GM21529 (cell line): ENCODE measurements around the gene BPIFB6.

ENCODE experiments used
- ATAC-seq: cut with Tn5 transposase; IDR thresholded peaks from one replicate; pipeline ENCODE4 v1.9.1; 2021; ENCODE audit not compliant: unreplicated experiment

BPIFB6 gene

GRCh38 chr20:33059741-33060390 lies 28.4 kb downstream of the BPIFB6 start:
- no peak for ATAC-seq

DNA sequence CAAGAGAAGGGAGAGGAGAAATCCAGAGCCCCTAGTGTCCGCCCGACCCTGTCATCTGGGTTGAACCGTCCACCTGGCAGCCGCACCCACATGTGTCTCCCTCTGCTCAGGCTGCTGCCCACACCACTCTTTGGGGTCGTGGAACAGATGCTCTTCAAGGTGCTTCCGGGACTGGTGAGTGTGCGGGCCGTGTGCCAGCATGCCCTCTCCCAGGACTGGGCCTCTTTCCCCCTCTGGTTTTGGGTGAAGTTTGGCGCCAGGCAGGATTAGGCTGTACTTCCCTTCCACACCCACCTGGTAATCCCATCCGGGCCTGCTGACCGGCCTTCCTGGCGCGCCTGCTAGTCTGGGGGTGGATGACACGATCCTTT lies 30.2 kb downstream of the BPIFB6 start:
- no peak for ATAC-seq

DNA sequence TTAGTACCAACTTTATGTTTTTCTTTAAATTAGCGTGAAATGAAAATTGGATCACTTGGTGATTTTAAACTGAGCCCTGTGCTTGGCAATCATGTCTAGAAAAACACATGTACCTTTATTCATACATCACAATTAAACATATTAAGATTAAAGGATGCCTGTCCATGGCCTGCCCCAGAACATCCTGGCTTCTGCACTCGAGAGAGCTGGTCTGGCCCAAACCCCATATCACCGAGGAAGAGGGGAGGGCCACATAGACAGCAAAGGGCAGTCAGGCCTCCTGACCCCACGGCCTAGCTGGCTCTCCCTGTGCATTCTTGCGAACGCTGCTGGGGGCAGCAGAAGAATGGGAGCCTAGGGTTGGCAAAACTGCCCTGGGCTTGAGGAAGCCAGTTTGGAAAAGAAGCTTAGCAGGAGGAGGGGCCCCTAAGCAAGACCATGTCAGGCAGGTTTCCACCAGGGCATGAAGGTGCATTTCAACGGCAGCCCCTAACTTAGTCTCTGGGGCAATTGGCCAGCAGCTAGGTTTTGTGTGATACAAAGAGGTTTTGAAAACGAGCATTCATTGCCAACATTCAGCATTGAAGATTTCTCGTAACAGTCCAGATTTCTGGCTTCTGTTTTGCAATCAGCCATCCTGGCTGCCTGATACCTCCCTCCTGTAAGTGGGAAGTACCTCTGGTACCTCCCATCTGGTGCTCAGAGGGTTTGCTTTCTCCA lies 30.8 kb downstream of the BPIFB6 start:
- no peak for ATAC-seq

DNA sequence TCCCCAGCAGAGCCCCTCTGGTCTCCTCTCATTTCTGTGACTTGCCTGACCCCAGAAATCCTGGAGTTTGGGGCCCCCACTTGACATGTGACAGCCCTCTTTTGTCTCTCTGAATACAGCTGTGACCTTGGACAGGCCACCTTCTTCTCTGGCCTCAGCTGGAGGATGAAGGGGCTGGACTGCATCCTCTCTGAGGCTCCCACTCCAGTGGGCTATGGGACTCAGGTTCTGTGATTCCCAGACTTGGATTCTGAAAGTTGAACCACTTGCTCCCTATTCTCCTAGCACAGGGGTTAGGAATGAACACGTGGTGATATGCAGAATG lies 31.3 kb downstream of the BPIFB6 start:
- no peak for ATAC-seq

DNA sequence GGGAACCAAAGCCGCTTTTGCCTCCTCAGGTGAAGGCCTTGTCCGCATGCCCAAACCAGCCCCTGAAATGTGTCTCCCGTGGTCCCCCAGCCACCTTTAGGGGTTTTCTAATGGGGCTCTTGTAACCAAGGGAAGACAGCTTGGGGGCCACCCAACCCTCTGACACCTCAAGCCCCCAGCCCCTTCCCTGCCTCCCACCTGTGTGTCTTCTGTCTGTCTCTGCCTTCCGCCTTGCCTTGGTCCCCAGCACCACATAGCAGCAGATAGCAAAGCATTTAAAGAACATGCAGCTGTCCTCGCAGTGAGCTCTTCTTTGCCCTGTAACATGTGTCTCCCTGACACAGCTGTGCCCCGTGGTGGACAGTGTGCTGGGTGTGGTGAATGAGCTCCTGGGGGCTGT lies 31.8 kb downstream of the BPIFB6 start:
- ATAC-seq: no peak

DNA sequence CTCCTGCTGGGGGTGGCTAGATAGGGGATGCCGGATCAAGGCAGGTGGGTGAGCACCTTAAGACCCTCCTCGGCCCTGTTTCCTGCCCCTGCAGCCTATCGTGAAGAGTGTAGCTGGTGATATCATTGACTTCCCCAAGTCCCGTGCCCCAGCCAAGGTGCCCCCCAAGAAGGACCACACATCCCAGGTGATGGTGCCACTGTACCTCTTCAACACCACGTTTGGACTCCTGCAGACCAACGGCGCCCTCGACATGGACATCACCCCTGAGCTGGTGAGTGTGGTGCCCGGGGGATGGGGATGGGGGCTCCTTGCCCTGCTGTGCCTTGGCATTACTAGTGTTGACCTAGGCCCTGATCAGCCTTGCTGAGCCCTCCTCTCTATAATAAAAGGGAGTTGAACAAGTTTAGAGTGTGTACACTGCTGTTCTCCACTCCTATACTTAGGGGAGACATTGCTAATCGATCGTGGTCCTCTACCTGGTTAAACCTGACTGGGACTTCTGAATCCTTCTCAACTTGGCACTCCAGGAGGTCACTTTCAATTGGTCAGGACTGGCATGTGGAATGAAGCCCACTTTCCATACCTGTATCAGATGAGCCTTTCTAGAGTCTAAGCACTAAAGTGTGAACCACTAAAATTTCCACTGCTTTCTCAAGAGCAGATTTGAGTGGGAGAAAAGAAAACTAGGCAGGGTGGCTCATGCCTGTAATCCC lies 33.3 kb downstream of the BPIFB6 start:
- ATAC-seq: no peak

DNA sequence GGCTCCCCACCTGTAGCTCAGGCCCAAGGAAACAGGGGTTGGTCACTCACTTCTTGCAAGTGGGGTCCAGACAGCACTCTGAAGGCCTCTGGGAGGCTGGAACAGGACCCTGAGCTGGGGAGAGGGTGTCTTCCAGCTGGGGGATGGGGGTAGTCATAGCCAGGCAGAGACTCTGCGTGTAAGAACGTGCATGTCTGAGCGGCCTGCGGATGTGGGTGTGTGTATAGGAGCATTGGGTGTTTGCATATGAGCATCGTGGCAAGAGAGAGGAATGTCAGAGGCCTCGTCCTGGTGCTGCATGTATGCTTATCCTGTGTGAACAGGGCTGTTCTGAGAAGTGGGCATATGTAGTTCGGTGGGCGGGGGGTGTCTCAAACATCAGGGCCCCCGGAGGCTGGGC lies 34.3 kb downstream of the BPIFB6 start:
- ATAC-seq: no peak

DNA sequence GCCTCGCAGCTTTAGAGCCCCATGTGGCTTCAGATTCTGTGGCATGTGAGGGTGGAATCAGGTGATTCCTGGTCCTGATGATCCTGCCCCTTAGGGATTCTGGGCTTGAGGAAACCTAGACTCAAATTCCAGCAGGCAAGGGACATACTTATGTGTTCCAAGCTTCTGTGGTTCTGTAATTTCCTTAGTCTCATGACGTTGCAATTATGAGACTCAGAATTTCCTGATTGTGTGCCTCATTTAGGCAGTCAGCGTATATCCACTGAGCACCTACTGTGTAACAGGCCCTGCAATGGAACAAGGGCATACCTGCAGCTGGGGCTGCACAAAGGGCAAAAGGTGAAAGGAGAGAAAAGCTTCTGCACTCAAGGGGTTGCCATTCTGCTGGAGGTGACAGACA lies 36.4 kb downstream of the BPIFB6 start:
- ATAC-seq: no peak

DNA sequence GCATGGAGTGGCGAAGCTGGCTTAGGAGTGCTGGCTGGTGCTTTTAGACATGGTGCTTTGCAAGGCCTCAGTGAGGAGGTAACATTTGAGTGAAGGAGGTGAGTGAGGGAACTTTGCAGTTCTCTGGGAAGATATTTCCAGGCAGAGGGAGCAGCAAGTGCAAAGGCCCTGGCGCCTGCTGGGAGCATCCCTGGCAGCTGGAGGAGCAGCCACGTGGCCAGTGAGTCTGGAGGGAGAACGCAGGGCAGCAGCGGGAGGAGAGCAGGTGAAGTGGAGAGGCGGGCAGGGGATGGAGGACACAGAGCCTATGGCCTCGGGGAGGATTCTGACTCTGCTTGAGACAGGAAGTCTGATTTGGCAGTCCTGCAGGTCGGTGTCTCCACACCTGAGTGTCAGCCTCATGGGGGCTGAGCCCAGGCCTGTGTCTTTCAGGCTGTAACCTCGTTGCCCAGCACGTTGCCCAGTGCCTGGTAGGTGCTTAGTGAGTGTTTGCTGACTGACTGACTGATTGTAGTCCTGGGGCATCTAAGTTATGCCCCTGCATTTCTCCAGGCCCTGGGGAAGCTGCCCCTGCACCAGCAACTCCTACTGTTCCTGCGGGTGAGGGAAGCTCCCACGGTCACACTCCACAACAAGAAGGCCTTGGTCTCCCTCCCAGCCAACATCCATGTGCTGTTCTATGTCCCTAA lies 36.9 kb downstream of the BPIFB6 start:
- ATAC-seq: no peak

DNA sequence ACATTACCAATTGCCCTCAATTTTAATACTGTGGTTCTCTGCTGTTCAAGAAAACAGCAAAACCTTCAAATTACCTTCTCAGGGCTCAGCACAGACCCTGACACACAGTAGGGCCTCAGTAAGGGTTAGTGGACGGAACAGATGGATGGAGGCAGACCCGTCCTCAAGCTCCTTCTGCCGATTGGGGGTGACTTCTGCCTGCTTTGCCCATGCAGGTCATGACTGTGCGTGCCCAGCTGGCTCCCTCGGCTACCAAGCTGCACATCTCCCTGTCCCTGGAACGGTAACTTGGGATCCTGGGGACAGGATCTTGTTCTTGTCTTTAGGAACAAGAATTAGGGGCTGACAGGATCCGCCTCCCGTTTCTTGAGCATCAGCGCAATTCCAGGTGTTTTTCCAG lies 38.2 kb downstream of the BPIFB6 start:
- no peak for ATAC-seq

DNA sequence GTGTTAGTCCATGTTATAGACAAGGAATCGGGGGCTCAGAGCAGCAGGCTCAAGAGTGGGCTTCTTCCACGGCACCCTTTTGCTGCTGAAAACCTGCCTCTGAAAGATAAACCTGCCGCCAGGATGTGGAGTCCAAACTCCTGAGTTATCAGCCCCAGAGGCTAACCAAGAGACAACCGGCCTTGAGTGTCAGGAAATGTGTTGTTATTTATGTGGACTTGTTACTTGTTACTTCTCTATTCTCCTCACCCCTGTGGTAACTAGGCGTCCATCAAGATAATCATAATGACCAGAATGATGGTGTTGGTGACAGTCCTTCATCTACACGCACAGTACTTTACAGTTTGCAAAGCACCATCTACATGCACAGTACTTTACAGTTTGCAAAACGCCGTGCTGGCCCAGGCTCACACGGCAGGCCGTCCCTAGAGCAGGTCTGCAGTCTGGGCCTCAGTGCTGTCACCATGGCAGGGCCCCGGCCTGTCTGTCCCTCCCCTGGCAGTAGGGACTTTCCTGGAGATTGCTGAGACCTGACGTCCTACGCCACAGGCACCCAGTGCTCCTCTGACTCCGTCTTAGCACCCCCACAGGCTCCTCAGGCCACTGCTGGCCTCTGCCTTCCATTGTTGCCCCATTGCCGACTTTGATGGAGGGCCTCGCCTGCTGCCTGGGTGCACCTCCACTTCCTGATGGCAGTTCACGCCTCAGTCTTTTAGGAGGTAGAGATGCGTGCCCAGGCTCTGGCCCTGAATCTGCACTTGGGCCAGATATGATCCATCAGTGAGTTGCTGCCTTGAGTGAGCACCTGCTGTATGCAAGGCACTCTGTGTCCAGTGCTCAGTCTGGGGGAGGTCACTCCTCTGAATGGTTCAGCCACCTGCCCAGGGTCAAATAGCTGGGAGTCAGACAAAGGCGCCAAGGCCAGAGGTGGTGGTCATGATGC lies 38.9 kb downstream of the BPIFB6 start:
- no peak for ATAC-seq

DNA sequence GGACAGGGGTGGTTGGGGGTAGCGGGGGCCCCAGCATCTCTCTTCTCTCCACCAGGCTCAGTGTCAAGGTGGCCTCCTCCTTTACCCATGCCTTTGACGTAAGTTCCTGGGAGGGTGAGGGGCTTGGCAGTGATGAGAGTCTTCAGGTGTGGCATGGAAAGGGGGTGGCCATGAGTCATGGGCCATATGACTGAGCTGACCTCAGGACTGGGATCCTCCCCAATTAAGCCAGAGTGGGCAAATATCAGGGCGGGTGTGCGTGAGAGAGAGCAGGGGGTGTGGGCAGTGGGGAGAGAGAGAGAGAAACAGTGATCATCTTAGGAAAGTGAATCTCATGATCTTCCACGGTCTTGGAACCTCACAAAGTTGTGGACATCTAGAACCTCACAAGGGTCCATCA lies 39.8 kb downstream of the BPIFB6 start:
- ATAC-seq: no peak

DNA sequence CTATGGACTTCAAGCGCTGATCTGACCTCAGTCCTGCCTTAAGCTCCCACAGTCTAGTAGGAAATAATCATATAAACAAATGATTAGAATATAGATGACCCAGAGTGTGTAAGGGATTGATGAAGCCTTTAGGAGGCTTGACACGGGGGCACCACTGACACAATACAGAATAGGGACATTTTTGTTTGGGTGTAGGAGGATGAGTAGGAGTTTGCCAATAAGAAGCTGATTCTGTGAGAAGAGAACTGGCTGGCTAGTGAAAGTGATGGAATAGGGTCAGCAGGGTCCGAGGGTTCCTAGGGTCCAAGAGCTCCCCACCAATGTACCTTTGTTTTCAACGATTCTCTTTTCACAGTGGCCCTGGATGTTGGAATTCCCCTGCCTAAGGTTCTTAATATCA lies 40.9 kb downstream of the BPIFB6 start:
- ATAC-seq: no peak

DNA sequence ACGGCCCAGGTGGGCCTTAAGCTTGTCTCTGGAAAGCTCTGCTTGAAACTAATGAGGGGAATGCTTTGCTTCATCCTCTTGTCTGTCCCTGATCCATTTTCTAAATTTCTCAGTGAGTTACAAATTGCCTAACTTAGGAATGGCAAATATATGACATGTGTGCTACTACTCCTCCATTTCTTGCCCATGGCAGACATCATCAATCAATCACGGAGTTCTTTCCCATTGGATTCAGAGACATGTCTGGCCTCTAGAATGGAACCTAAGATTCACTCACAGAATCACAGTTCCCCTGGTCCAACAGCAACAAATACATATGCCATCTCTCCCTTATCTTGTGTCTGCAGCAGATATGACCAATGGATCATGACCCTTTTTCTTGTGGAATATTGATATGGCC lies 41.4 kb downstream of the BPIFB6 start:
- ATAC-seq: no peak

DNA sequence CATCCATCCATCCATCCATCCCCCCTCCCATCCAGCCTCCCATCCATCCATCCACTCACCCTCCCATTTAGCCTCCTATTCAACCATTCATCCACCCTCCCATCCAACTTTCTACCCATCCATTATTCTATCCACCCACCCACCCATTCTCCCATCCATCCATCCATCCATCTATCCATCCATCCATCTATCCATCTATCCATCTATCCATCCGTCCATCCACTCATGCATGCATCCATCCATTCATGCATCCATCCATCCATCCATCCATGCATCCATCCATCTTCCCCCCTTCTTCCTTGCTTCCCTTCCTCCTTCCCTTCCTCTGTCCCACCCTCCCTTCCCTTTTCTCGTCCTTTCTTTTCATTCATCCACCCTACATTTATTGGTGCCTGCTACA lies 43.2 kb downstream of the BPIFB6 start:
- ATAC-seq: no peak

- ATAC-seq: no peak
Observed at GRCh38 chr20:33075281-33075680, 43.8 kb downstream of the BPIFB6 start.

- ATAC-seq: no peak
Observed at GRCh38 chr20:33076662-33077372, 45.4 kb downstream of the BPIFB6 start.

DNA sequence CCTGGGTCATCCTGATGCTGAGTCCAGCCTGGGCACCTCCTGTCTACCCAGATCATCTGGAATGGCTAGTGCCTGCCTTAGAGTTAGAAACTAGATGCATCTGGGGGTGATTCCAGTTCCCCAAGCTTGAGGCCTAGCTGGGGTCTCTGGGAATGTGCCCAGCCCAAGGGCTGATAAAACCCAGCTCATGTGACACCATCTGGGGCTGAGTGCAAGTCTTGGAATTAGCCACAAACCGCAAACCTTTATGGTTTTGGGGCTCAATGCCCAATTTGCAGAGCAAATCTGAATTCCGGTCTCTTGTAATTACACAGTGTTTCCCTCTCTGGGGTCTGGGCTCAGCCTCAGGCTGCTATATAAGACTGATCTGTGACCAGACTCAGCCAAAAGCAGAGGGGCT lies 47.8 kb downstream of the BPIFB6 start, which contains the start of gene BPIFB4:
Gene BPIFB4 (plus strand): TSS at position 385 of the 400 bp plus-strand sequence. CDS start 1,884 bp downstream, outside the sequence.
- ATAC-seq: no peak

DNA sequence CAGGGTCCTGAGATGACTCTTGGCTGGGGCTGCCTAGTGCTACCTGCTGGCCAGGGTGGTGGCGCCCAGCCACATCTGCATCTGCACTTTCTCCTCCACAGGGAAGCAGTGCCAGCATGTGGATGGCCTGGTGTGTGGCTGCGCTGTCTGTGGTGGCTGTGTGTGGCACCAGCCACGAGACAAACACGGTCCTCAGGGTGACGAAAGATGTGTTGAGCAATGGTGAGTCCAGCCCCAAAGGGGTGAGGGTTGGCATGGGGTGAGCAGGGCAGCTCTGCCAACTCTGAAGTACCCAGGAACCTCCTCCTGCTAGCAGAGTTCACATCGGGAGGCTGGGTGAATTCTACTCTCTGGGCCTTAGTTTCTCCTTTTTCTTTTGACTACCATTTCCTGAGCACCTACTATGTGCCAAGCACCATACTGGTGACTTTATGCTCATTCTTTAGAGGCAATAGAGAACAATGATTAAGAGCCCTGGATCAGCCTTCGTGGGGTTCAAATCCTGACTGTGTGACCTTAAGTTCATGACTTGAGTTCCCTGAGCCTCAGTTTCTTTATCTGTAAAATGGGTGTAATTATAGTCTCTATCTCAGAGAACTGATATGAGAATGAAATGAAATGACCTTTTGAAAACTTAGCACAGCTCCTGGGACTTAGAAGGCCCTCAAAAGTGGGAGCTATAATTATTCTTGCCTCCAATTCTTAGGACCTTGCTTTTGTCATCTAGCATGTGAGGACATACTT lies 50.1 kb downstream of the BPIFB6 start:
- ATAC-seq: no peak
